SU-DHL-6 (cell line): ENCODE data around the gene CNOT1.
"Not testable (repeated sequence)": the region's sequence is repeated elsewhere in the genome, so short reads cannot be mapped to it uniquely, and the experiment has no call there.

Experiments used
- H2AFZ ChIP-seq: fragments of 200-600 bp; sonication (generic); 2 replicates; pipeline ENCODE4 v1.6.1; 2014; ENCODE audit warnings: low read depth, mild to moderate bottlenecking, moderate library complexity, mixed read lengths, antibody characterized with exemption, low read length; ENCODE audit not compliant: severe bottlenecking
- H3F3A ChIP-seq: fragments of 200-600 bp; shearing (Covaris generic); 2 replicates; pipeline ENCODE4 v1.6.0; 2016; ENCODE audit warnings: antibody characterized with exemption, mild to moderate bottlenecking; ENCODE audit not compliant: insufficient read depth
- H3K27ac ChIP-seq: fragments of 200-600 bp; sonication (generic); 2 replicates; pipeline ENCODE4 v1.5.1; 2016; ENCODE audit warnings: low read depth, mild to moderate bottlenecking, low read length, moderate library complexity, mixed read lengths
- H3K27me3 ChIP-seq: fragments of 200-600 bp; sonication (generic), shearing (Covaris generic); 2 replicates; pipeline ENCODE4 v1.6.0; 2014; ENCODE audit warnings: mild to moderate bottlenecking, low read length
- H3K36me3 ChIP-seq: fragments of 200-600 bp; sonication (generic); 2 replicates; pipeline ENCODE4 v1.6.1; 2014; ENCODE audit warnings: mild to moderate bottlenecking, low read length, mixed read lengths
- H3K4me2 ChIP-seq: fragments of 300-600, 200-600 bp; shearing (Covaris generic), sonication (generic); 2 replicates; pipeline ENCODE4 v1.6.0; 2014; ENCODE audit warnings: low read length, low read depth, mild to moderate bottlenecking; ENCODE audit not compliant: poor library complexity, severe bottlenecking
- H3K4me3 ChIP-seq: fragments of 200-600 bp; sonication (generic); 2 replicates; pipeline ENCODE4 v1.5.1; 2014; ENCODE audit warnings: antibody characterized with exemption, low read length, mild to moderate bottlenecking, mixed read lengths; ENCODE audit not compliant: insufficient read depth, poor library complexity, severe bottlenecking
- H3K79me2 ChIP-seq: fragments of 200-600 bp; sonication (generic); 2 replicates; pipeline ENCODE4 v1.6.1; 2014; ENCODE audit warnings: mild to moderate bottlenecking, low read length, moderate library complexity; ENCODE audit not compliant: insufficient read depth
- H3K9ac ChIP-seq: fragments of 200-600 bp; sonication (generic); 2 replicates; pipeline ENCODE4 v1.7.0; 2014; ENCODE audit warnings: mild to moderate bottlenecking, low read length
- H3K9me2 ChIP-seq: fragments of 200-600 bp; sonication (generic); replicated peaks from 2 replicates; pipeline ENCODE4 v1.6.1; 2014; ENCODE audit warnings: low read length; ENCODE audit not compliant: insufficient read depth
- H3K9me3 ChIP-seq: fragments of 200-600 bp; sonication (generic); 2 replicates; pipeline ENCODE4 v1.6.1; 2014; ENCODE audit warnings: low read length, mixed read lengths; ENCODE audit not compliant: insufficient read depth
- H4K20me1 ChIP-seq: fragments of 200-600 bp; sonication (generic); 2 replicates; pipeline ENCODE4 v1.6.1; 2014; ENCODE audit warnings: low read depth, mild to moderate bottlenecking, antibody characterized with exemption, low read length, moderate library complexity, mixed read lengths
- EZH2phosphoT487 ChIP-seq: fragments of 200-600 bp; sonication (generic), shearing (Covaris generic); conservative IDR thresholded peaks from 2 replicates; pipeline ENCODE4 v1.6.1; 2018; ENCODE audit warnings: mild to moderate bottlenecking, antibody characterized with exemption, low read length, moderate library complexity, mixed read lengths
- TF ChIP-seq, protein P1 (sequence below): fragments of 200-600 bp; sonication (generic); IDR thresholded peaks from one replicate; pipeline ENCODE4 v1.5.1; 2017; ENCODE audit warnings: antibody characterized with exemption, mild to moderate bottlenecking, low read length, moderate library complexity; ENCODE audit not compliant: insufficient read depth, poor library complexity, severe bottlenecking

CNOT1 gene

DNA sequence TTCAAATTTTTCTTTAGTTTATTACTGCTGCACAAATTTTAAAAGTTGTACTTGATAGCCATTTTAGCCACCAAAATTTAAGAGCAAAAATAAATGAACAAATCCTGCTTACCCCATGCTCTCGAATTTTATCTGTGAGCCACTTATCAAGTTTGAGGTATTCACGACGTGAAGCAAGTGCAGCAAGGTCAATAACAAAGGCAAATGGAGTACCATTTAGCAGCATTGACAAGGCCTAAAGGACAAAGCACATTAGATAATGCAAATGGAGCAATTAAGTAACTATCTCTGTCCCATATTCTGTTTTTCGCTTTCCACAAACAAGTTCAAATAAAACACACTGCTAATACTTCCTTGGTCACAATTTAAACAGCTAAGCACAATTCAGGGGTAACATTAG is 54.7 kb downstream of the CNOT1 start:
- no peaks in the 10 kb centered on the region for H3K9me2 ChIP-seq
- H3K9ac ChIP-seq: no peak overlapping the region
- peaks cover 8% of the 10 kb centered on the region; the same call in 1 of the 2 replicates for H3F3A ChIP-seq
- no peak for TF ChIP-seq EZH2phosphoT487
- TF ChIP-seq, protein P1, sequence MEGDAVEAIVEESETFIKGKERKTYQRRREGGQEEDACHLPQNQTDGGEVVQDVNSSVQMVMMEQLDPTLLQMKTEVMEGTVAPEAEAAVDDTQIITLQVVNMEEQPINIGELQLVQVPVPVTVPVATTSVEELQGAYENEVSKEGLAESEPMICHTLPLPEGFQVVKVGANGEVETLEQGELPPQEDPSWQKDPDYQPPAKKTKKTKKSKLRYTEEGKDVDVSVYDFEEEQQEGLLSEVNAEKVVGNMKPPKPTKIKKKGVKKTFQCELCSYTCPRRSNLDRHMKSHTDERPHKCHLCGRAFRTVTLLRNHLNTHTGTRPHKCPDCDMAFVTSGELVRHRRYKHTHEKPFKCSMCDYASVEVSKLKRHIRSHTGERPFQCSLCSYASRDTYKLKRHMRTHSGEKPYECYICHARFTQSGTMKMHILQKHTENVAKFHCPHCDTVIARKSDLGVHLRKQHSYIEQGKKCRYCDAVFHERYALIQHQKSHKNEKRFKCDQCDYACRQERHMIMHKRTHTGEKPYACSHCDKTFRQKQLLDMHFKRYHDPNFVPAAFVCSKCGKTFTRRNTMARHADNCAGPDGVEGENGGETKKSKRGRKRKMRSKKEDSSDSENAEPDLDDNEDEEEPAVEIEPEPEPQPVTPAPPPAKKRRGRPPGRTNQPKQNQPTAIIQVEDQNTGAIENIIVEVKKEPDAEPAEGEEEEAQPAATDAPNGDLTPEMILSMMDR: no peak
- H3K27me3 ChIP-seq: no peaks in the 10 kb centered on the region
- peaks cover 24% of the 10 kb centered on the region; the same call in 1 of the 2 replicates for H3K79me2 ChIP-seq
- no peak overlapping the region for H3K27ac ChIP-seq
- H3K36me3 ChIP-seq: peaks cover 74% of the 10 kb centered on the region
- H3K4me2 ChIP-seq: no peak overlapping the region
- H3K4me3 ChIP-seq: no peak overlapping the region
- H4K20me1 ChIP-seq: peaks cover 7% of the 10 kb centered on the region; the same call in 1 of the 2 replicates
- H2AFZ ChIP-seq: no peak overlapping the region
- H3K9me3 ChIP-seq: no peaks in the 10 kb centered on the region

DNA sequence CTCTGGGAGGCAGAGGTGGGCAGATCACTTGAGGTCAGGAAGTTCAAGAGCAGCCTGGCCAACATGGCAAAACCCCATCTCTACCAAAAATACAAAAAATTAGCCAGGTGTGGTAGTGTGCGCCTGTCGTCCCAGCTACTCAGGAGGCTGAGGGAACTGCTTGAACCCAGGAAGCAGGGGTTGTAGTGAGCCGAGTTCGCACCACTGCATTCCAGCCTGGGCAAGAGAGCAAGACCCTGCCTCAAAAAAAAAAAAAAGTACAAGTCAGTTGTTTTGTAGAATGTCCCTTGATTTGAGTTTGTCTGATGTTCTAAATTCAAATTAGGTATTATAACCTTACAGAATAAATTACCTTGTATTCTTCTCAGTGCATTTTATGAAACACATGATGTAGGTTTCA is 63.9 kb downstream of the CNOT1 start:
- not testable (repeated sequence) for H3K4me2 ChIP-seq, H3K9ac ChIP-seq, H3F3A ChIP-seq, H3K9me3 ChIP-seq, H3K27ac ChIP-seq, H3K9me2 ChIP-seq, H3K4me3 ChIP-seq, H2AFZ ChIP-seq, H3K27me3 ChIP-seq
- H3K79me2 ChIP-seq: peaks cover 74% of the 10 kb centered on the region
- H4K20me1 ChIP-seq: peaks cover 18% of the 10 kb centered on the region; the same call in 1 of the 2 replicates
- H3K36me3 ChIP-seq: peaks cover 72% of the 10 kb centered on the region

DNA sequence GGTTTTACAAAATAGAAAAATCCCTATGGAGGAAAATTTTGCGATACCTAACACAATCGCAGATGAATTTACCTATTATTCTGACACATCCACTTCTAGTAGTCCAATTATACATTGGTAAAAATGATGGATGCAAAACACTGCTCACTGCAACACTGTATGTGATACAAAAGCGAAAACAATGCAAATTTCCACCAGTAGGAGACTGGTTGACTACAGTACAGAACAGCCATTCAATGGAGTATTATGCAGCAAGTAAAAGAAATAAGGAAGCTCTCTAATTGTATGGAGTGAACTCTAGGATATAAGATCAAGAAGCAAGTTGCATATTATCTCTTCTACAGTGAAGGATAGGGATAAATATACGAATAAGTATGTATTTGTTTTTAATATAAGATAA is 65.9 kb downstream of the CNOT1 start:
- H2AFZ ChIP-seq: no peak overlapping the region
- H3K4me2 ChIP-seq: no peak overlapping the region
- H3K27ac ChIP-seq: no peak overlapping the region
- no peak overlapping the region for H3K4me3 ChIP-seq
- peaks cover 60% of the 10 kb centered on the region for H3K79me2 ChIP-seq
- H3K9me3 ChIP-seq: no peaks in the 10 kb centered on the region
- no peak overlapping the region for H3K9ac ChIP-seq
- H3F3A ChIP-seq: no peaks in the 10 kb centered on the region; the same call in none of the 2 replicates
- no peaks in the 10 kb centered on the region for H3K9me2 ChIP-seq
- no peaks in the 10 kb centered on the region for H3K27me3 ChIP-seq
- no peak for TF ChIP-seq EZH2phosphoT487
- TF ChIP-seq, protein P1: no peak
- H4K20me1 ChIP-seq: 0 out of 2 replicates have a peak, but pooled peaks cover 26% of the 10 kb centered on the region
- peaks cover 71% of the 10 kb centered on the region for H3K36me3 ChIP-seq

DNA sequence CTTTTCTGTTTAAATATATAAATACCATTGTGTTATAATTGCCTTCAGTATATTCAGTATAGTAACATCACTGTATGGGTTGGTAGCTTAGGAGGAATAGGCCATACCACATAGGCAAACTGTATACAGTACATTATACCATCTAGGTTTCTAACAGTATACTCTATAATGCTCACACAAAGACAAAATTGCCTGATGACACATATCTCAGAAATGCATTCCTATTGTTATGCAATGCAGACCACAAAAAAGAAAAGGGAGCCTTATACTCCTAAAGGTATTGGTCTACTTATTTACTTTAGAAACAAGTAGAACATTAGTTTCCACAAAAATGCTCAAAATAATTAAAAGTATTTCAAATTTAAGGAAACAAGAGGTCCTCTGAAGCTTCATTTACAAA is 66.4 kb downstream of the CNOT1 start:
- H3K79me2 ChIP-seq: peaks cover 57% of the 10 kb centered on the region
- no peak overlapping the region for H3K9ac ChIP-seq
- H3K4me2 ChIP-seq: no peak overlapping the region
- no peak overlapping the region for H2AFZ ChIP-seq
- no peaks in the 10 kb centered on the region for H3K27me3 ChIP-seq
- no peak overlapping the region for H3K27ac ChIP-seq
- no peaks in the 10 kb centered on the region for H3K9me3 ChIP-seq
- H3K9me2 ChIP-seq: no peaks in the 10 kb centered on the region
- no peak overlapping the region for H3K4me3 ChIP-seq
- H4K20me1 ChIP-seq: 0 out of 2 replicates have a peak, but pooled peaks cover 26% of the 10 kb centered on the region
- TF ChIP-seq EZH2phosphoT487: no peak
- TF ChIP-seq, protein P1: no peak
- peaks cover 75% of the 10 kb centered on the region for H3K36me3 ChIP-seq
- no peaks in the 10 kb centered on the region; the same call in none of the 2 replicates for H3F3A ChIP-seq
